RCC 7860 (cell line): ENCODE measurements around the gene NKAIN2.
"Not testable (repeated sequence)": the region's sequence is repeated elsewhere in the genome, so short reads cannot be mapped to it uniquely, and the experiment has no call there.

Experiments used
- DNase-seq: peaks from one replicate; pipeline ENCODE4 v3.0.0-alpha.2; 2015; ENCODE audit warnings: low spot score
- FAIRE-seq: peaks from 2 replicates; lab custom pipeline; 2012; peaks lifted over from hg19 to GRCh38; lab: Jason Lieb, UNC

The NKAIN2 gene

DNA sequence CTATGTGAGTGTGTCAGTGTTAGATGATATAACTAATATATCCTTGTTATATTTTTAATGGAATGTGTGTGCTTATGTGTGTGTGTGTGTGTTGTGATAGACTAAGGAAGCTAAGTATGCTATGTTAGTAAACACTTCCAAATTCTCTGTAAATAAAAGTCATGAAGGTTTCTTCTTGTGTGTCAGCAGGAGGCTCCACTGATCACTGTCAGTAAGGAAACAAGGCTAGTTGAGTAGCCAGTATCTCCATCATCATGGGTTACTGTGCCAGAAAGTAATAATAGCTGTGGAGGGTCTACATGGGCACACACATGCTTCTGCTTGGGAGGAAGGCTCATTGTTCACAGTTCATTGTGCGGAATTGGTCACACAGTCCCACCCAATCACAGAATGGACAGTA is 855.8 kb downstream of the NKAIN2 start:
- no peak for DNase-seq
- no peak for FAIRE-seq

DNA sequence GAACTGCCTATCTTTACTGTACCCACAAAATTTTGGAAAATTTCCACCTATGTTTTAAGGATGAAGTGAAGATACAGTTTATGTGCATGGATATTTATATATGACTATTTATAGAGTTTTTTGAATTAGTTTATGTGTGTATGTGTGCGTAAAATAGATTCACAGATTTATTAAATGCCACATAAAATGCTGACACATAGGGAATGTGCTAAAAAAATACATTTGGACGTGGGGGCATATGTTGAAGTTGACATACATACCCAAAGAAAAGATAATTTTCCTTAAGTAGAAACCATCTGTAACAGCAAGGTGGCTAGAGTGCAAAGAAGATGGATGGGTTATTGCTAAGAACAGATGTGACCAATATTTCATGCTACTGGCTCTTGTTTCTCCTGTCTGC is 856.5 kb downstream of the NKAIN2 start:
- no peak for FAIRE-seq
- DNase-seq = no peak

DNA sequence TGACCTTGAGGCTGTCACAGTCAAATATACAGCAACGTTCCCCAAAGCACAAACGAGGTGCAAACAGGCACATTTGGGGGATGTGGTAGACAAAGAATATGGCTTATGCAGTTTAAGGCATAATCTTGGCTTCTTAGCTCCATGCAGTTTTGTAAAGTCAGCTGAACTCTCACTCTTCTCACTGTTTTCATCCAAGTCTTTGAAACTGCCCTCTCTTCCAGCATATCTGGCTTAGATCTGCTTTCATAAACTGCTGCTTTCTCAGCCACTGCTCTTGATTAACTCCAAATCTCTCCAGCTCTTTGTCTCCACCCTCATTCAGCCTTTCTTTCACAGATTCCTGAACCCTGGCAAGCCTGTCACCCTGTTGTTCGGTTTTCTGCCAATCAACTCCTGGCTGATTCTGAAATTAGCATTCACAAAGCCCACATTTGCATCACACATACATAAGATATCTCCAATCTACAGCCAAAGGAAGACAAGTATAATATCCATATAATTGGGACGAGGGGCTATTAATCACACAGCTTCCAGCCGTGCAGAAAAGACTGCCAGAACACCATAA is 857.5 kb downstream of the NKAIN2 start:
- DNase-seq (no peak), FAIRE-seq (no peak)

DNA sequence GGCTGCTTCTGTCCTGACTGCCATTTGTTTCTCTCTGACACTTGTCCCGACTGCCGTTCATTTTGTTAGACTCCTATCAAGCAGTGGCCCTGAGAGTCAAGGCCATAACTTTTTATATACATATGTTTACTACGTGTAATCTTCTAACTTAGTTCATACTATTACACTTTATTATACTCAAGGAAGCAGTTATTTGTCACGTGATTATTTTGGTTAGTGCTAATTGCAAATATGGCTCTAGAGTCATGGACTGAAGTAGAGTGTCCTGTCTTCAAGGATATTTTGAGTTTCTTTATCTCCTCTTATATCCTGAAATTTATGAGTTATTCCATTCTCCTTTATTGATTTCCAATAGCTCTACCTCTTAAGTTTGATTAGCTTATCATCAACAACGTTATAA is 864.4 kb downstream of the NKAIN2 start:
- no peak for FAIRE-seq
- DNase-seq = no peak

DNA sequence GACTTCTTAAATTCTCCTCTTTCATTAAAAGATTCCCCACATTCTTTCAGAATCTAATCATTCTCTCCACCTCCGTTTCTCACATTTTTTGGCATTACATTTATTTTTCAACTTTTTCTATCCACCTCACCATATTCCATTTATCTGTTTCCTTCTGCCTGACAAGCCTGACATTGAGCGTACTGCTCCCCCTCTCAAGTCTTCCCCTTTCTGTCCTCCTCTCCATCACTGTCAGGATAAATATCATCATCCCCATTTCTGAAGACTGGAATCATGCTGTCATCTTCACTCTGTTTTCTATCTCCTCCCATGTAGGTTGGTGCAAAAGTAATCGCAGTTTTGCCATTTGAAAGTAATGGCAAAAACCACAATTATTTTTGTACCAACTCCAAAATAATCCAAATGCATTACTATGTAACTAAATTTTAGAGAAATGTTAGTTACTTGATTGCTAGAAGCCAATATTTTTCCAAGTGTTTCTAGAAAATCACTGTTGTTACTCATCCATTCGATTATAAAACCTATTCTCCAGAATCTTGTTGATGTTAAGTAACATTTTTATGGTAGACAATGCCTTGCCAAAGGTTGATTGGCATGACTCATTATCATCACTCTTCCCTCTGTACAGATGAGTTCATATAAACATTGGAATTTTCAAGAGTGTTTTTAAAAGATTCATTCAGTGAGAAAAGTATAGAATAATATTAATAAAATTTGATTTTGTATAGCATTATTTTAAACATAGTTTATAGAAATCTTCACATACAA is 866.2 kb downstream of the NKAIN2 start:
- DNase-seq (no peak), FAIRE-seq (no peak)

DNA sequence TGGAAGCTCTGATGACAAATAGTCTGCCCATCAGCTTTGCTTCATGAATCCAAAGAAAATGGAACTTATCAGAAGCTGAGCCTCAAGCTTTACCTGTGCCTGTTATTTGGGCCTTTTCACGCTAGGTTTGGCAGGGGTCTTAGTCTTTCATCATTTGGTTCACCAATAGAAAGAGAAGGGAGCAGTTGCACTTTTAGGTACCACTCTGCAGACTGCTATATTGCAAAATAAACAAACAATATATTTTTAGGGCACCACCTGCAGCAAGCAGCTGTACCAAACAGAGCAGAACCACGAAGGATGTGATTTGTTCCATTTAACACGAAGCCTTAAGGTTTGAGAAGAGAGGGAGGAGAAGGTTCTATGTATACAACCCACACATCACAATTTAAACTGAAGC is 867.1 kb downstream of the NKAIN2 start:
- DNase-seq = no peak
- no peak for FAIRE-seq

DNA sequence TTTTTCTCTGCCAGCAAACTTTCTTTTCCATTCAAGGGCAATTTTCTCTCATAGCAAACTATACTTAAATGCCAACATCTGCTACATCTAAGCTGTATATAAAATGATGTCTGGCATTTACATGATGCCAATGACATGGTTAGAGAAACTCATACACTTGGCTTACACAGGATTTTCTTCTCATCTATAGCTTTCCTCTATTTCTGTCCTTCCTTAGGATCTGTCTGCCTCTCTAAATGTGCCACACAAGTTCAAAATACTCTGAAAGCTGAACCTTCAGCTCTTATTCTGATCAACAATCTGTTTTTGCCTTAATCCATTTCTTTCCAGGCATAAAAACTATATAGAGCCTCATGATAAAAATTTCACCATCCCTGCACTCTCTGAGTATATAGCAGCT is 867.7 kb downstream of the NKAIN2 start:
- no peak for DNase-seq
- no peak for FAIRE-seq

DNA sequence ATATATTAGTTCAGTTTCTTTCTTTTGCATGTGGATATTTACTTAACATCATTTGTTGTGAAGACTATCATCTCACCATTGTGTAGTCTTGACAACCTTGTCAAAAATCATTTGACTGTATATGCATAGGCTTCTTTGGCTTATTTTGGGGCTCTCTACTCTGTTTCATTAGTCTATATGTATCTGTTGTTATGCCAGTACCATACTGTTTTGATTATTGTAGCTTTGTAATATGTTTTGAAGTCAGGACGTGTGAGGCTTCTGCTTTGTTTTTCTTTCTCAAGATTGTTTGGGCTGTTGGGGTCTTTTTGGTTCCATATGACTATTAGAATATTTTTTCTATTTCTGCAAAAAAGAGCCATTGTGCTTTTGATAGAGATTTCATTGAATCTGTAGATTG is 870.4 kb downstream of the NKAIN2 start:
- no peak for FAIRE-seq
- DNase-seq = no peak

DNA sequence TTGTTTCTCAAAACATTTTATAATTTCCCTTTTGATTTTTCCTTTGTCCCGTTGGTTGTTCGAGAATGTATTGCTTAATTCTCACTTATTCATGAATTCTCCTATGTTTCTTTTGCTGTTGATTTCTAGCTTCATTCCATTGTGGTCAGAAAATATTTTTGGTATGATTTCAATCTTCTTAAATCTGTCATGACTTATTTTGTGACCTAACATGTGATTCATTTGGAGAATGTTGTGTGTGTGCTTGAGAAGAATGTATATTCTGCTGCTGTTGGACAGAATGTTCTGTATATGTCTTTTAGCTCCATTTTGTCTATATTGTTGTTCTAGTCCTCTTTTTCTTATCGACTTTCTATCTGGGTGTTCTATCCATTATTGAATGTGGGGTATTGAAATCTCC is 872.4 kb downstream of the NKAIN2 start:
- FAIRE-seq = no peak
- no peak for DNase-seq

DNA sequence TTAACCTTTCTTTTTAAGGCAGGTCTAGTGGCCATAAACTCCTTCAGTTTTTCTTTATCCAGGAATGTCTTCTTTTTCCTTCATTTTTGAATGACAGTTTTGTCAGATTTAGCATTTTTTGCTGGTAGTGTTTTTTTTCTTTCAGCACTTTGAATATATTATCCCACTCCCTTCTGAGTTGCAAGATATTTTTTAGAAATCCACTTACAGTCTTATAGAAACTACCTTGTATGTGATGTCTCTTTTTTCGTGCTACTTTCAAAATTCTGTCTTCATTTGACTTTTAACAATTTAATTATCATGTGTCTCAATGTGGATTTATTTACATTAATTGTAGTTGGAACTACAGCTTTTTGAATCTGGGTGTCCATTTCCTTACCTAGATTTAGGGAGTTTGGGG is 874.2 kb downstream of the NKAIN2 start:
- FAIRE-seq (no peak), DNase-seq (no peak)

DNA sequence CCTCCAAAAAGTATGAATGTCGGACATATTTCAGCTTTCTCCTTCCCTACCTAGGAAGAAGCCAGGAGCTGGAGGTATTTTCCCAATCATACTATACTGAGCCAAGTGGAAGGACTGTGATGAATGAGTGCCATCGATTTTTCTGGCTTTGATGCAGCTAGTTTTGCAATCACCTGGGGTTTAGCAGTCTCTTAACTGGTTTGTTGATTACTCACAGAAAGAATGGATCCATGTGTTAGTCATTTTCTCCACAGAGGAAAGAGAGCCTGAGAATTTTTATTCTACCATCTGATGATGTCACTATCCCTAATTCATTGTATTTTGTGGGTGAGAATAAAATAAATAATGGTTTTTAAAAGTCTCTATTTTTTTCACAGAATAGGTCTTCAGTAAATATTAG is 875.7 kb downstream of the NKAIN2 start:
- FAIRE-seq (no peak), DNase-seq (no peak)

DNA sequence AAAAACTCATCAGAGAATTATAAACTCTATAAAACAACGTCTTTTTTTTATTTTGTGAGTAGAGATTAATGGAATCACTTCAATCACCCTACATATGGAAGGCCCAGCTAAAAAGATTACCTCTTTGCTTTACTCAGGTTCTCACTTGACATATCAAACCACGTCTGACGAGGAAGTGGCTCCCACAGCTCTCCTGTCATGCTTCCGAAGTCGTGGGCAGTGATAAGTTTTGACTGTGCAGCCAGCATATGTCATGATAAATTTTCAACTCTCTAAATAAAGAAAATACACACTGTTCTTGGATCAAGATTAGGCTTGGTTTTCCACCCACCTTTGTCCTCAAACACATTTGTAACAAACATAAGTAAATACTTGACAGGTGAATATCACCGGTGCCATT is 879.1 kb downstream of the NKAIN2 start:
- FAIRE-seq (no peak), DNase-seq (no peak)

DNA sequence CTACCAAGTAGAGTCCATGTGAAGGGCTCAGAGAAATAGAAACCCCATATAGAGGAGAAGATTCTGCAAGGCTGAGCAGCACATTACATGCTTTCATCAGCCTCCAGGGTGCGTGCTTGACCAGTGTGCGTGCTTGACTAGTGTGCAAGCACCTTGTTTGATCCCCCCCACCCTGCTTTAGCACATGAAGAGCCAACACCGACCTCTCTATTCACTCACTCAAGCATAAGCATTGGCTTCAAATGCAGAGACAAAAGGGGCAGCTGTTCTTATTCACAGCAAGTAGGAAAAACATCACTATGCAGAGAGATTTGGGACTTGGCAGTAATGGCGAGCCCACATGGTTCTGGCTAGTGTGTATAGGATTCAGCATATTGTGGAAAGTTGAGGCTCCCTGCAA is 879.8 kb downstream of the NKAIN2 start:
- no peak for DNase-seq
- no peak for FAIRE-seq

DNA sequence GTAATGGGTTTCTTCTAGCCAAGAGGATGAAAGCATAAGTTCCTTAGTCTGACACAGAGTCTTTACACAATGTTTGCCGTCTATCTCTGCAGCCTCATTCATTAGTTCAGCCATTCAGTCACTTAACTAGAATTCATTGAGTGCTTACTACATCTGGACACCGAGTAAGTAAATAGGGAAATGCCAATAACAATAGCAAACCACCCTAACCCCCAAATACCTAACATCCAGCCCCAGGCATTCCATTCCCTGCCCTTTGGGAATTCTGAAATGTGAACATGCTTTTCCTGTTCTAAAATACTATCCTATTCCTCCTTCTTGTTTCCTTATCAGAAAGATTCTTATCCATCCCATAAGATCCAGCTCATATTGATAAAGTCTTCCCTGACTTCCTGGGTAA is 881.0 kb downstream of the NKAIN2 start:
- DNase-seq (no peak), FAIRE-seq (no peak)

DNA sequence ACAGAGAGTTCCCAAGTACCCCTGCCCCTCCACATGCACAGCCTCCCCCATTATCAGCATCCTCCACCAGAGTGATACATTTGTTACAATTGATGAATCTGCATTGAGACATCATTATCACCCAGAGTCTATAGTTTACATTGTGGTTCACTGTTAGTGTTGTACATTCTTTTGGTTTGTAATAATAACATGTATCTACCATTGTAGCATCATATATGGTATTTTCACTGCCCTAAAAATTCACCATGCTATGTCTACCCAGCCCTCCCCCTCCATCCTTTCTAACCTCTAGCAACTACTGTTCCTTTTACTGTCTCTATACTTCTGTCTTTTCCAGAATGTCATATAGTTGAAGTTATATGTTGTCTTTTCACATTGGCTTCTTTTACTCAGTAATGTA is 884.7 kb downstream of the NKAIN2 start:
- DNase-seq (no peak), FAIRE-seq (no peak)

DNA sequence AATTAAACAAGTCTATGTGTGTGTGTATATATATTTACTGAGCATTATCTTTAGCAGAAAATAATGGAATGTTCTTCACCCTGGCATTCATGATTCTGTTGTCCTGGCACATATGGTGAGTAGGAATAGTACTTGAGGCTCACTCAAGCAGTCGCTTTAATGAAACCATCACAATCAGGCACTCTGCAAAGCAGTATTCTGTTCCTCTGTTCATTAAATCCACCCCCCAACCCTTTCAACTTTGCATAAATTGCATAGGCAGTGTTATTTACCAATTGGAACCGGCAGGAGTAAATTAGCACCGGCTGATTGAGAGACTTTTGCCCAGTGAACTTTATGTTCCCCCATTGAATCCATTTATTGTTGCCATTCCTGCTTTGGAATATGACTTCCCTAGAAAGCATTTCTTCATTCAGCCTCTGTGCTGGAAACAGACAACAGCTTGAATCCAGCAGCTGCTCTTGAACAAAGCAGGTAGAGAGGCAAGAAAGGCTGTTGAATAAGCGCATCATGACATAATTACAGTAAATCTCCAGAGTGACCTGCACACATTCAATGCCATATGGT is 890.6 kb downstream of the NKAIN2 start:
- FAIRE-seq (no peak), DNase-seq (no peak)

DNA sequence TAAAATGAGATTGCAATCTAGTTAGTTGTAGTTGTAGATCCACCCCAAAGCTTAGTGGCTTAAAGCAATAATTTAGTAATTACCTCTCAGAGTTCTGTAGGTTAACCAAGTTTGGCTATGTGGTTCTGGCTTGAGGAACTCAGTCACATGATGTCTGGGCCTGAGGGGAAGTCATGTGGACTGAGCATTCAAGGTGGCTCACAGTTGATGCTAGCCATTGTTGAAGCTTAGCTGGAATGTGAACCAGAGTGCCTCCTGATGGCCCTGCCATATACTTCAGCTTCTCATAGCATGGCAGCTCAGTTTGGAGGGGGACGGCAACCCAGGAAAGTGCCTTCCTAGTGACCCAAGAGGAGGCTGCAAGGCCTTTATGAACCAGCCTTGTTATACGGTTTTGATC is 895.4 kb downstream of the NKAIN2 start:
- DNase-seq (no peak), FAIRE-seq (no peak)

DNA sequence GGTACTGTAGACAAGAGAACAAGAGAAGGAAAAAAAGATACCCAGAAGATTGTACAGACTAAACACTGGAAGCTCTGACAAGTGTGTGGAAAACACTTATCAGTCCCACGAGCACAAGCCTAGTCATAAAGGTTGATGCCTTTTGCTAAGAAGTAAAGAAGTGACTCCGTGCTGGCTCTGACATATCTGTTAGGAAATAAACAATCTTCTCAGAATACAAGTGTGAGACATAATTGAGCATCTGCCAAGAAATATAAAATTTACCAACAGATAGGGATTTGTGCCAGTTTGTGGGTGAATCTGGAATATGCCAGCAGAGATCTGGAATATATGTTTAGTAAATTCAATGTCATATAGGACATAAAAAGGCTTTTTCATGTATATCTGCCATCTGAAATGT is 899.9 kb downstream of the NKAIN2 start:
- no peak for FAIRE-seq

DNA sequence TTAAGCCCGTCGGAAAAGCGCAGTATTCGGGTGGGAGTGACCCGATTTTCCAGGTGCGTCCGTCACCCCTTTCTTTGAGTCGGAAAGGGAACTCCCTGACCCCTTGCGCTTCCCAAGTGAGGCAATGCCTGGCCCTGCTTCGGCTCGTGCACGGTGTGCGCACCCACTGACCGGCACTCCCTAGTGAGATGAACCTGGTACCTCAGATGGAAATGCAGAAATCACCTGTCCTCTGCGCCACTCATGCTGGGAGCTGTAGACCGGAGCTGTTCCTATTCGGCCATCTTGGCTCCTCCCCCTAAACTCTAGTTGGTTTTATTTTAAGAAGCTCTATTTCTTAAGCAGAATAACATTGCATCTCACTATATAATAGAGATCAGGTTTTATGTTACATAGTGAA is 908.9 kb downstream of the NKAIN2 start:
- FAIRE-seq, DNase-seq: not testable (repeated sequence)

More for the DNA sequence above, 899.9 kb downstream of the NKAIN2 start:
- no peak for DNase-seq

DNA sequence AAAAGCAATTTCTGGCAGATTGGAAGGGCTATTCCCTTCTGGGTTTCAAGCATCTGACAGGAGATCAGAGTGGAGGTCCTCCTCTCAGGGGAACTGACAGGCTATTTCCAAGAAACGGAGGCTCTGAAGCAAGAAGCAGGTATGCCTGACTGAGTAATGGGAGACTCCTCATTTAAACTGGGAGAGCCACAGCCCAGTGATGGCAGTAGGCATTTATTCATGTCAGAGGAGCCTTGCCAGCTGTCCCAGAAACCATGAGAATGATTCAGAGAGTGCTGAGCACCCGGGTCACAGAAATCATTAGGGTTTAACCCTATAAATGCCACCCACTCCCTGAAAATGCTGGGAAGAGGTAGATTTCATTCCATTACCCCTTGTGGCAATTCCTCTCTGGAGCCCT is 911.1 kb downstream of the NKAIN2 start:
- DNase-seq = no peak
- FAIRE-seq = no peak

DNA sequence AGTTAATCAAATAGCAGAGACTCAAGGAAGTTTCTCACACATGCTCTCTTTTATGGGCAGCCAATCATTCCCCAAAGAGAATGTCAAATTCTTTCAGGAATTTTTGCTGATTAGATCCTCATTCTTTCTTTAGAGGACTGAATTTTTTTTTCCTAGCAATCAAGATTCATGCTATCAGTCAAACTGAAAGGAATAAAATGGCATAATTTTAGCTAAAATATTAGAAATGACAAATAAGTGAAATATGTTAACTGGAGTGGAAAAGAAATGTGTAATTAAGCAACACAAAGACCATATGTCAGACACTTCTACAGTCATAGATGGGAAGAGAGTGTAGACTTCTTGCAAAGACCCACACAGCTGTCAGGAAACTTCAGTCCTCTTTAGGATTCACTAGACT is 916.2 kb downstream of the NKAIN2 start:
- FAIRE-seq = no peak

DNA sequence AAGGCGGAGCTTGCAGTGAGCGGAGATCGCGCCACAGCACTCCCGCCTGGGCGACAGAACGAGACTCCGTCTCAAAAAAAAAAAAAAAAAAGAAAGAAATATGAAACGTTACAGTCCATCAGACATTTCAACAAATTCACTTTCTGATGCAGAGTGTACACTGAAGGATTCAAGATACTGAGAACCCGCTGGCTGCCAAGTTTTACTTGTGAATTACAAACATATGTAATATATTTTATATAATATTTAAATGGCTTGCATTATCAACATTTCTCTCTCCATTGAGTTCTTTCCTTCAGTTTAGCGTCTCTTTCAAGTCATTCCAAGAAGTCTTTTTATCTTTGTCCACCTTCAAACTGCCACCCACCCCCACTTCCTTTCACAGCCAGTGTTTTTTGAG is 917.7 kb downstream of the NKAIN2 start:
- DNase-seq (no peak), FAIRE-seq (no peak)

More for the DNA sequence above, 916.2 kb downstream of the NKAIN2 start:
- no peak for DNase-seq
